H9 (cell line): Measurements from ENCODE around the gene LRCH1. TPM values are rescaled to one million over a fixed set of nuclear protein-coding genes. Genes with fewer than 3 reads are reported as not detected.

Source experiments
- DNase-seq: peaks from one replicate; pipeline ENCODE4 v3.0.0-alpha.2; 2017
- H2AFZ ChIP-seq: one replicate; pipeline ENCODE4 v1.6.1; 2013; ENCODE audit warnings: mild to moderate bottlenecking, low read length, control low read depth, moderate library complexity
- H2AK5ac ChIP-seq: 2 replicates; pipeline ENCODE4 v1.6.1; 2013; ENCODE audit warnings: low read length, control low read depth, mixed read lengths; ENCODE audit not compliant: insufficient read length
- H2BK120ac ChIP-seq: one replicate; pipeline ENCODE4 v1.6.1; 2013; ENCODE audit warnings: low read depth, mild to moderate bottlenecking, low read length, control low read depth, inconsistent platforms; ENCODE audit not compliant: poor library complexity, severe bottlenecking
- H2BK12ac ChIP-seq: 2 replicates; pipeline ENCODE4 v1.6.1; 2013; ENCODE audit warnings: low read length, control low read depth, mixed read lengths, low read depth; ENCODE audit not compliant: insufficient read length
- H2BK15ac ChIP-seq: 2 replicates; pipeline ENCODE4 v1.6.1; 2013; ENCODE audit warnings: low read depth, low read length, control low read depth
- H2BK20ac ChIP-seq: one replicate; pipeline ENCODE4 v1.6.1; 2013; ENCODE audit warnings: low read depth, mild to moderate bottlenecking, low read length, control low read depth, inconsistent platforms; ENCODE audit not compliant: poor library complexity, severe bottlenecking
- H2BK5ac ChIP-seq: 2 replicates; pipeline ENCODE4 v1.6.1; 2013; ENCODE audit warnings: low read length, control low read depth, mixed read lengths; ENCODE audit not compliant: insufficient read length
- H3K14ac ChIP-seq: 2 replicates; pipeline ENCODE4 v1.6.1; 2013; ENCODE audit warnings: low read length, control low read depth; ENCODE audit not compliant: insufficient read depth
- H3K18ac ChIP-seq: 2 replicates; pipeline ENCODE4 v1.6.1; 2013; ENCODE audit warnings: low read depth, mild to moderate bottlenecking, mixed read lengths, low read length, control low read depth; ENCODE audit not compliant: insufficient read length
- H3K23ac ChIP-seq: 2 replicates; pipeline ENCODE4 v1.6.1; 2013; ENCODE audit warnings: low read length, control low read depth, mixed read lengths, low read depth; ENCODE audit not compliant: insufficient read length
- H3K23me2 ChIP-seq: 2 replicates; pipeline ENCODE4 v1.6.1; 2013; ENCODE audit warnings: low read depth, mild to moderate bottlenecking, mixed read lengths, low read length, control low read depth; ENCODE audit not compliant: insufficient read length, poor library complexity, severe bottlenecking
- H3K27ac ChIP-seq: 2 replicates; pipeline ENCODE4 v1.5.1; 2013; ENCODE audit warnings: low read length, control low read depth, mixed read lengths, low read depth; ENCODE audit not compliant: insufficient read length
- H3K27me3 ChIP-seq: 2 replicates; pipeline ENCODE4 v1.6.1; 2013; ENCODE audit warnings: low read length, control low read depth, inconsistent platforms; ENCODE audit not compliant: insufficient read depth
- H3K4ac ChIP-seq: 2 replicates; pipeline ENCODE4 v1.6.1; 2013; ENCODE audit warnings: low read depth, mild to moderate bottlenecking, control low read depth, inconsistent platforms, low read length, moderate library complexity
- H3K4me1 ChIP-seq: 2 replicates; pipeline ENCODE4 v1.6.1; 2013; ENCODE audit warnings: low read length, control low read depth, inconsistent platforms; ENCODE audit not compliant: insufficient read depth
- H3K4me2 ChIP-seq: 2 replicates; pipeline ENCODE4 v1.6.1; 2013; ENCODE audit warnings: low read length, control low read depth, mixed read lengths; ENCODE audit not compliant: insufficient read length, insufficient read depth
- H3K56ac ChIP-seq: 2 replicates; pipeline ENCODE4 v1.6.1; 2013; ENCODE audit warnings: low read depth, mild to moderate bottlenecking, mixed read lengths, low read length, control low read depth; ENCODE audit not compliant: insufficient read length
- H3K79me1 ChIP-seq: 2 replicates; pipeline ENCODE4 v1.6.1; 2013; ENCODE audit warnings: low read depth, mild to moderate bottlenecking, moderate library complexity, low read length, control low read depth, inconsistent platforms; ENCODE audit not compliant: insufficient read depth, poor library complexity, severe bottlenecking
- H3K79me2 ChIP-seq: 2 replicates; pipeline ENCODE4 v1.6.1; 2013; ENCODE audit warnings: low read length, control low read depth, inconsistent platforms; ENCODE audit not compliant: insufficient read depth
- H3K9ac ChIP-seq: 2 replicates; pipeline ENCODE4 v1.6.1; 2013; ENCODE audit warnings: low read length, control low read depth, mixed read lengths; ENCODE audit not compliant: insufficient read length; ENCODE audit errors: extremely low read depth
- H3K9me3 ChIP-seq: one replicate; pipeline ENCODE4 v1.6.1; 2013; ENCODE audit warnings: low read depth, low read length, inconsistent platforms; ENCODE audit not compliant: control insufficient read depth
- H3T11ph ChIP-seq: one replicate; pipeline ENCODE4 v1.6.1; 2013; ENCODE audit warnings: mild to moderate bottlenecking, low read length, control low read depth, inconsistent platforms
- H4K20me1 ChIP-seq: one replicate; pipeline ENCODE4 v1.6.1; 2013; ENCODE audit not compliant: control insufficient read depth, insufficient read length, insufficient read depth
- H4K5ac ChIP-seq: 2 replicates; pipeline ENCODE4 v1.6.1; 2013; ENCODE audit warnings: low read depth, mild to moderate bottlenecking, mixed read lengths, low read length, control low read depth; ENCODE audit not compliant: insufficient read length
- H4K8ac ChIP-seq: replicated peaks from 2 replicates; pipeline ENCODE4 v1.6.1; 2013; ENCODE audit warnings: low read length, control low read depth, mixed read lengths, low read depth; ENCODE audit not compliant: insufficient read length
- H4K91ac ChIP-seq: 2 replicates; pipeline ENCODE4 v1.6.1; 2013; ENCODE audit warnings: low read depth, mild to moderate bottlenecking, moderate library complexity, mixed read lengths, low read length, control low read depth; ENCODE audit not compliant: insufficient read length
- H3K27ac Mint-ChIP-seq, 3 experiments: 2 replicates in 2 of 3; 3 replicates in 1 of 3; pipeline ENCODE4 v1.8.0; 2020 to 2021; ENCODE audit warnings: mixed read lengths in 3 of 3, mild to moderate bottlenecking in 1 of 3, moderate library complexity in 1 of 3
- H3K27me3 Mint-ChIP-seq: 2 replicates; pipeline ENCODE4 v1.8.0; 2021; ENCODE audit warnings: low read depth, mild to moderate bottlenecking, moderate library complexity, mixed read lengths
- H3K36me3 Mint-ChIP-seq, 3 experiments: 2 replicates in 2 of 3; 3 replicates in 1 of 3; pipeline ENCODE4 v1.8.0; 2020 to 2021; ENCODE audit warnings: low read depth in 3 of 3, mixed read lengths in 3 of 3; ENCODE audit not compliant: insufficient read depth in 1 of 3
- H3K4me1 Mint-ChIP-seq, 2 experiments: 2 replicates each; pipeline ENCODE4 v1.8.0; 2020; ENCODE audit warnings: mixed read lengths in 2 of 2
- H3K4me3 Mint-ChIP-seq, 2 experiments: 2 replicates in 1 of 2; 3 replicates in 1 of 2; pipeline ENCODE4 v1.8.0; 2020 to 2021; ENCODE audit warnings: mild to moderate bottlenecking in 2 of 2, mixed read lengths in 2 of 2, moderate library complexity in 1 of 2
- H3K9me3 Mint-ChIP-seq, 2 experiments: 2 replicates in 1 of 2; 3 replicates in 1 of 2; pipeline ENCODE4 v1.8.0; 2020; ENCODE audit warnings: mild to moderate bottlenecking in 2 of 2, mixed read lengths in 2 of 2, moderate library complexity in 1 of 2
- CTCF ChIP-seq: fragments of 200-600 bp; sonication (generic); conservative IDR thresholded peaks from 3 replicates; pipeline ENCODE4 v1.8.0; 2021; ENCODE audit warnings: antibody characterized with exemption, mild to moderate bottlenecking
- total RNA-seq: library from RNA; stranded (reverse); gene quantifications from 2 replicates; pipeline ENCODE4 v1.2.1, GENCODE V29; 2021

LRCH1 gene
- total RNA-seq, 1 experiment from 2014 or later: 8.0 TPM

- Histone ChIP-seq H4K5ac (no peak overlapping the region), H3K14ac (no peak overlapping the region), H2BK20ac (no peak overlapping the region), H4K91ac (no peak overlapping the region), H2BK5ac (no peak overlapping the region), H3K27ac (no peak overlapping the region), H3K9ac (no peak overlapping the region), H3K79me2 (no peaks in the 10 kb centered on the region), H3K9me3 (no peaks in the 10 kb centered on the region), H3K56ac (no peak overlapping the region), H3K23ac (no peak overlapping the region), H4K8ac (no peak overlapping the region), H3K4me1 (no peaks in the 10 kb centered on the region; the same call in 1 of the 2 replicates), H2BK120ac (no peak overlapping the region), H3K4ac (no peak overlapping the region), H2BK12ac (no peak overlapping the region), H2BK15ac (no peak overlapping the region), H4K20me1 (no peaks in the 10 kb centered on the region), H2AFZ (no peak overlapping the region), H3K27me3 (no peaks in the 10 kb centered on the region), H3K23me2 (no peaks in the 10 kb centered on the region), H2AK5ac (no peak overlapping the region), H3K79me1 (no peaks in the 10 kb centered on the region), H3K4me2 (no peak overlapping the region), H3K18ac (no peak overlapping the region), H3T11ph (no peak overlapping the region)
- H3K4me3 Mint-ChIP-seq: no peak overlapping the region
- no peaks in the 10 kb centered on the region for H3K4me1 Mint-ChIP-seq
- peaks cover 0 to 4% (median 2%) of the 10 kb centered on the region in 3 experiments; a peak in 3 of 7 replicates for H3K36me3 Mint-ChIP-seq
- H3K27me3 Mint-ChIP-seq: no peaks in the 10 kb centered on the region
- no peak overlapping the region for H3K27ac Mint-ChIP-seq
- no peak for TF ChIP-seq CTCF
- DNase-seq: no peak
- H3K9me3 Mint-ChIP-seq: no peaks in the 10 kb centered on the region
These were observed 122.0 kb downstream of the LRCH1 start for GRCh38 chr13:46675016-46675415.
